Cerebellar nuclear complex (tissue), 1 donor: Measurements from ENCODE around the gene OR10A7.
"Not testable (repeated sequence)": the region's sequence is repeated elsewhere in the genome, so short reads cannot be mapped to it uniquely, and the experiment has no call there.

Experiments used
- DNase-seq, 2 experiments: peaks; one replicate each; lab custom pipeline; 2025; lab: John Stamatoyannopoulos, UW

The OR10A7 gene, protein sequence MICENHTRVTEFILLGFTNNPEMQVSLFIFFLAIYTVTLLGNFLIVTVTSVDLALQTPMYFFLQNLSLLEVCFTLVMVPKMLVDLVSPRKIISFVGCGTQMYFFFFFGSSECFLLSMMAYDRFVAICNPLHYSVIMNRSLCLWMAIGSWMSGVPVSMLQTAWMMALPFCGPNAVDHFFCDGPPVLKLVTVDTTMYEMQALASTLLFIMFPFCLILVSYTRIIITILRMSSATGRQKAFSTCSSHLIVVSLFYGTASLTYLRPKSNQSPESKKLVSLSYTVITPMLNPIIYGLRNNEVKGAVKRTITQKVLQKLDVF

DNA sequence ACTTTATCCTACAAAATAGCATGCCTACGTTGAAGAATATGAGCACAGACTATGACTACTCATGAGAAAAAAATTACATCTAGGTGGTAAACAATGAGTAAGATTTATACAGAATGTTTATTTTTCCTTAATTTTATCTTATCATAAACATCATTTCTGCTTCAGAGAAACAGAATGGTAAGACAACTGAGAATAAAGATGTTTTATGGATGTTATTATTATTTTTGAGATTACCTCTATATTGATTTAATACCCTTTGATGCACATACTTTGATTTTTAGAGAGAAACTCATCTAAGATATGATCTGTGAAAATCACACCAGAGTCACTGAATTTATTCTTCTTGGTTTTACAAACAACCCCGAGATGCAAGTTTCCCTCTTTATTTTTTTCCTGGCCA, at the start of gene OR10A7:
Gene OR10A7 (plus strand): TSS at position 301 of the 400 bp plus-strand sequence. CDS start 0 bp downstream, at position 301.
- DNase-seq = no peak

DNA sequence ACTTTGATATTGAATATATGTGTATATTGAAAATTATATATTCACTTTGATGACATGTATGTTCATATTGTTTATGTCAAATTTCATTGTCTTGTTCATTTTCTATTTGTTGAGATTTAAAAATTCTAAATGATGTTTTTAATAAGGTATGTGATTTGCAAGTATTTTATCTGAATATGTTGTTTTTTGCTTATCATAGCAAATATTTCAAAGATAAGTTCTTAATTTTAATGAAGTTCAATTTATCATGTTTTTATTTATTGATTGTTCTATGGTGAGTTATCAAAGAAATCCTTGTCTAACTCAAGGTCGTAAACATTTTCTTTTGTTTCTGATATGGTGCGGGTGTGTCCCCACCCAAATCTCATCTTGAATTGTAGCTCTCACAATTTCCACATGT, 49.4 kb upstream of the OR10A7 start:
- no peak for DNase-seq

DNA sequence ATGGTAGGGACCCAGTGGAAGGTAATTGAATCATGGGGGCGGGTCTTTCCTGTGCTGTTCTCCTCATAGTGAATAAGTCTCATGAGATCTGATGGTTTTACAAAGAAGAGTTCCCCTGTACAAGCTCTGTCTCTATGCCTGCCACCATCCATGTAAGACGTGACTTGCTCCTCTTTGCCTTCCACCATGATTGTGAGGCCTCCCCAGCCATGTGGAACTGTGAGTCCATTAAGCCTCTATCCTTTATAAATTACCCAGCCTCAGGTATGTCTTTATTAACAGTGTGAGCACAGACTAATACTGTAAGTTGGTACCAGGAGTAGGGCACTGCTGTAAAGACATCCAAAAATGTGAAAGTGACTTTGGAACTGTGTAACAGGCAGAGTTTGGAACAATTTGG, 49.0 kb upstream of the OR10A7 start:
- DNase-seq = not testable (repeated sequence)

DNA sequence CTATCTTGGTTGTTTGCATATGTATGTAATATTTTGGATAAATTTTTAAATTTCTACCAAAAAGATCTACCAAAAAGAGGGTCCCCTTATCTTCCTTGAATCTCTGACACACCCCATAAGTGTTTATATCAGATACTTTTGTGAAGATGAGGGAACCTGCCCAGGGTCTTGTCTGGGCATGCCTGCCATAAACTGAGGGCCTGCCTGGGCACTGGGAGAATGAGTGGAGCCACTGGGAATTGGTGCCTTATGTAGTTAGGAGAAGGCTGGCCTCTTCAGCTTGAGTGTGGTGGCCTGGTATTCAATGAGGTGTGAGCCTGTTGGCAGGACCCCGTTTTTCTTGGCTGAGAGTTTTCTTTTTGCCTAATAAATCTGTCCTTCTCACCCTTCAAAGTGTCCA, 48.1 kb upstream of the OR10A7 start:
- no peak for DNase-seq

DNA sequence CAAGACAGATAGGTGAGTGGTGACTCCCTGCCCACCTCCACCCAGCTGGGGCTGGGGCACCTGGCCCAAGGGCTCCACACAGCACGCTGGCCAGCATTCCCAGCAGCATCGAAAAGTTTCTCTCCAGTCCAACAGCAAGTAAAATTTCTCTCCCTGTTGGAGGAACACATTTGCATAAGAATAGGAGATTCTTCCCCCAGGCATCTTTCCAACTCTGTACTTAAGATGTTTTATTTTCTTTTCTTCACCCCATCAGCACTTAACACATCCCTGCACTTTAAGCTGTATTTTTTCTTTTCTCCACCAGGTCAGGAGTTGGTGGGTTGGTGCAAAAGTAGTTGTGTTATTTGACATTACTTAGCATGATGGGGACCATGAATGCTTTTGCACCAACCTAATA, 47.4 kb upstream of the OR10A7 start:
- no peak for DNase-seq

DNA sequence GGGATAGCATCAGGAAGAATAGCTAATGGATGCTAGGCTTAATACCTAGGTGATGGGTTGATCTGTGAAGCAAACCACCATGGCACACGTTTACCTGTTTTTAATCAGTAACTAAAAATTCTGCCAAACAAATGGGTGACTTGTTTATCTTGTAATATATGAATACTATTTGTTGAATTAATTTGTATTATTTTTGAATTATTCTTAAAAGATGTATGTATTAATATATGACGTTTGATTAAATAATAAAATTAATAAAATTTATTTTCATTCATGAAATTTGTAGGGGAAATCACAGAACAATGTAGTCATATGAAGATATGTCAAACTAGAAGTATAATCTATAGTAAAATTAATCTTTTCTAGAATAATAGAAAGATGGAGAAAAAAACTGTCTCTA, 32.3 kb upstream of the OR10A7 start:
- no peak for DNase-seq

DNA sequence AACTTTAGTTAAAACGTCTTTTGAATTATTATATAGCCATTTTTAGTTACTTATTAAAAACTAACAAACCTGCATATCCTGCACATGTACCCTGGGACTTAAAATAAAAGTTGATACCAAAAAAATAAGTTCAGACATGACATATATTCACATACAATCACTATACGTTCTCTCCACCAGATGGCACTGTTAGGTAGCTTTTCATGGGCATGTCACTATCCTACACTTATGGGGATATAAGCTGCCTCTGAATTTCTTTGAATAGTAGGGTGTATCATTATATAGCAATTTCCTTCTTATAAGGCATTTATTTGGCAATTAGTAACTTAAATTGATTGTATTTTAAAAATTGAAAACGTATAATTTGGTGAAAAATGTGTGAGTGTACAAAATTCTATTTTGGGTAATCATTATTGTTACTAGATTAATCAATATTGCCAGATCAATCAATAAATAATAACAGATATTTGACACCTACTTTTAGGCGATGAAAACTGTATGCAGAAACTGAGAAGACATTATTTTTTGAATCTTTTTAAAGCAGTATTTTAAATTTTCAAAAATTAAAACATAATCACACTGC, 31.8 kb upstream of the OR10A7 start:
- DNase-seq = no peak

DNA sequence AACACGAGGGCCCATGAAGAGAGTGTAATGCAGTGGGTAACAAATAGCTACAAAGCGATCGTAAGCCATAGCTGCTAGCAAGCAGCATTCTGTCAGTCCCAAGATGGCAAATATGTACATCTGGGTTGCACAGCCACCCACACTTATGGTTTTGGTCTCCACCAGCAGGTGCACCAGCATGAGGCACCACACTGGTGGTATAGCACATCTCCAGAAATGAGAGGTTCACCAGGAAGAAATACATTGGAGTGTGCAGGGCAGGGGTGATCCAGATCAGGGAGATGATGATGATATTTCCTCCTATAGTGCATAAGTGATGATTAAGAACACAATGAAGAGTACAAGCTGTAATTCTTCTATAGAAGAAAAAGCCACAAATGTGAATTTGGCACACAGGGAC, 26.4 kb upstream of the OR10A7 start:
- no peak for DNase-seq

DNA sequence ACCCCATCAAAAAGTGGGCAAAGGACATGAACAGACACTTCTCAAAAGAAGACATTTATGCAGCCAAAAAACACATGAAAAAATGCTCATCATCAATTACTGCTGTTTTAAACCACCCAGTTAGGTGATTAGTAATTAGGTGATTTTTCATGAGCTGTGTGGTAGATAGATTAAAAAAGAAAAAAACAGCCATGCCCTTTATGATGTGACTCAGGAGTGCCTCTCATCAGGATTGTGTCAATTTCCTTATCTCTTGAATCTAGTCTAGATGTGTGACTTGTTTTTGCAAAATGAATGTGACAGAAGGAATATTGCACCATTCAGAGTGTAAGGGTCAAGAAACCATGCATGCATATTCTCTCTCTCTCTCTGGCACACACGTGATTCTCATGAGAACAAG, 5.7 kb downstream of the OR10A7 start:
- no peak for DNase-seq

DNA sequence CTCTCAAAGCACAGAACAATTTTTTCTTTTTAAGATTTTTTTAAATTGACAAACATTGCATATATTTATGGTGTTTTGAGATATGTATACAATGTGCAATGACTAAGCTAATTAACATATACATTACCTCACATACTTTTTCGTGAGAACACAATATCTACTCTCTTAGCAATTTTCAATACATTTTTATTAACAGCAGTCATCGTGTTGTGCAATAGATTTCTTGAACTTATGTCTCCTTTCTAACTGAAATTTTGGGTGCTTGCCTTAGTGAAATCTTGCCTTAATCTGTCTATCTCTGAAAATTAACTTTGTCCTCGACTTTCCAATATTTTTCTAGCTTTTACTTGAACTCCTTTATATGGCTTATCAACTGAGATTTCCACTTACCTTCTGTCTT, 6.8 kb downstream of the OR10A7 start:
- DNase-seq = no peak

DNA sequence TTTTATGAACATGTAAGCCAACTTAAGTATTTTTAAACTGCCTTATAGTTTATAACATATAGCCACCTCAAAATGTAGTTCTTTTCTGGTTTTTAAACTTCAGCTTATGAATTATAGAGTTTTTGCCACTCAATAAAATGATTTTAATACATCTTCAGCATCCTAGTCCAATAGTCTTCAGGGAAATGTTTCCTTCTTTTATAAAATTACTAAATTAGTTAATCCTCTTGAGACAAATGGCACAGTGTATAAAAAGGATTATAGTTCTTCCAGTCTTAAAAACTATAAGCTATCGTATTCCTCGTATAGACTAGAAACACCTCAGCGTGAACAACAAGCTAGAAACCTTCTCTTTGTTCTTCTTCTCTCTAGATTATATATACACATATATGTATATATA, 23.5 kb downstream of the OR10A7 start, which contains the start of gene OR6C74:
Gene OR6C74 (plus strand): TSS at position 301 of the 400 bp plus-strand sequence. CDS start 2,679 bp downstream, outside the sequence.
- no peak for DNase-seq

DNA sequence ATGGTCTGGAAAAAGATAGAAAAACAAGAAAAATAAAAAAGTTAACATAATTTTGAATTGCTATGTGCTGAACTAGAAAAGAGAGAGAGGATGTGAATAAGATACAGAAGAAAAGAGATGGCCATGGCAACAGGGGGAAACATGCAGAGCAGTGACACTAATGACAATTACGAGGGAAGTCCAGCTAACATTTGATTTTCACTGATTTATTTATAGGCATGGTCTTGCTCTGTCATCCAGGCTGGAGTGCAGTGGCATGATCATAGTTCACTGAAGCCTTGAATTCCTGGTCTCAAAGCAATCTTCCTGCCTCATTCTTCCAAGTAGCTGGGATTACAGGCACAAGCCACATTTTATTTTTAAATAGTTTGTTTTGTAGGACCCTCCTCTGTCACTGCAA, 25.3 kb downstream of the OR10A7 start:
- no peak for DNase-seq

DNA sequence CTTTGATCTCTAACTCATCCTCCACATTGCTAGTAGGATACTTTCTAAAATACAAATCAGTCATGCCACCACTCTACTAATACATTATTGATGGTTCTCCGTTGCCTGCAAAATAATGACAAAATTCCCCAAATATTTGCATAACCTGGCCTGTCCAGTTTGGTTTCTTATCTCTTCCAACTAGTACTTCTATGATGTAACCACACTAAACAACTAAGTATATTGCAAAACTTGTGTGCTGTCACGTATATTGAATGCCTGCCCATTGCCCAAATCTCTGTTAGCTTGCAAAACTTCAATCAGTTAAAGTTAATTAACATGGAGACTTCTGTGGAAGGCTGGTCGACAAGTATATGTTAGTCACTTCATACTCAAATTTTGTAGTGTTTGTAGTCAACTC, 30.1 kb downstream of the OR10A7 start:
- DNase-seq = no peak

DNA sequence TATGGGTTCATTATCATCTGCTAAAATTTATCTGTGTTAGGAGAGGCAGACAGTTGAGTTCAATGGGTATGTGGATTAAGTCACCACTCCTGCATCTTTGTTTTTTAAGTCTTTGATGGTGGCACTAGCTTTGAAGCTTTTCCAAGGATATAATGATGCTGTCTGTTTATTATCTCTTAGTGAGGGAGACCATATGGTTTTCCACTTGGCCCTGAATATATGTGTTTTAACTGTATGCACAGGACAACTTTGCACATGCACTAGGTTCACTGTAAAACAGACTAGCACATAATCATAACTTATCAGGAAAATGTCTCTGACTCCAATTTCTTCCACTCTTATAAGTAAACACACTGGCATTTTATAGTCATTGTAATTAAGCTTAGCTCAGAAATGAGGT, 32.5 kb downstream of the OR10A7 start:
- DNase-seq = no peak

DNA sequence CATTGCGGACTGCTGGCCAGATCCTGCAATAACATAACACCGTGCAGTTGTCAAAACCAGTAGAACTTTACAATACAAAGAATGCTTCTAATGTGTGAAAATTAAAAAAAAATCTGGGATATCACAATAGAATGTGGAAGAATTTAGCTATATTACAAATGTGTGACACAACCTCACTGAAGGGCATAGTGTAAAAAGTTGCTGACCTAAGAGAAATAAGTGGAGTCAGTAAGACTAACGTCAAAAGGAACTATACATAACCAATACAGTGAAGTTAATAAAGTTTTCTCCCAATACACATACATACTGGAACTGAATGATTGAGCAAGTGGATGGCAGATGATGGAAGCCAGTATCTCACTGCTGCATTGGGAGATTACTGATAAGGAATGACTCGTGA, 36.0 kb downstream of the OR10A7 start:
- no peak for DNase-seq

DNA sequence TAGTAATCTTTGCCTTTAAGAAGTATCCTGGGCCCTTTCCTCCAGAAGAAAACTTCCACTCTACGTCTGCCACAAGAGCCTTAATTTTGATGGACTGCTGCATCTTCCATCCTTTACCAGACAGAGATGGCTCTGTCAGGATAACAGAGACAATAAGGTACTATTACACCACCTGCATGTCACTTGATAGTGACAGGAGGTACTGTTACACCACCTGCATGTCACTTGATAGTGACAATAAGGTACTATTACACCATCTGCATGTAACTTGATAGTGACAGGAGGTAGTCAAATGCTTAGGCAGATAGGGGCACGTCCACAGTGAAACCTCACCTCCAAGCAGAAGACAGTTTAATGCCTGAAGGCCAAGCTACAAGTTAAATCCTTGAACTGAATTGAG, 37.5 kb downstream of the OR10A7 start:
- DNase-seq = no peak
